Stimulated activated CD4-positive, alpha-beta T cell treated with anti-CD3 and anti-CD28 coated beads, Interleukin-12 subunit alpha, Interleukin-12 subunit beta, amount 100 ng/mL, for 24 hours (primary cell): ENCODE results near the gene HRAS.

ENCODE experiments used
- DNase-seq, 2 experiments: peaks; one replicate each; pipeline ENCODE4 v3.0.0-alpha.2; 2020; ENCODE audit warnings: low read depth in 2 of 2

Gene HRAS

GRCh38 chr11:496834-497564 is 38.4 kb downstream of the HRAS start:
- DNase-seq = no peak

GRCh38 chr11:495537-495931 is 39.8 kb downstream of the HRAS start:
- DNase-seq = no peak

- DNase-seq = no peak
Observed at GRCh38 chr11:494761-495536, 40.4 kb downstream of the HRAS start.

- no peak for DNase-seq
Observed at GRCh38 chr11:492427-493226, 42.7 kb downstream of the HRAS start.

- no peak for DNase-seq
Observed at GRCh38 chr11:491358-491757, 44.0 kb downstream of the HRAS start.

GRCh38 chr11:490930-491260 is 44.5 kb downstream of the HRAS start:
- no peak for DNase-seq

GRCh38 chr11:490186-490929 is 45.0 kb downstream of the HRAS start:
- DNase-seq = no peak

- DNase-seq = no peak
Observed at GRCh38 chr11:489610-490185, 45.7 kb downstream of the HRAS start.

- DNase-seq = no peak
Observed at GRCh38 chr11:488992-489391, 46.4 kb downstream of the HRAS start.

- no peak for DNase-seq
Observed at GRCh38 chr11:488579-488978, 46.8 kb downstream of the HRAS start.

GRCh38 chr11:488062-488461 is 47.3 kb downstream of the HRAS start:
- DNase-seq = no peak

- no peak for DNase-seq
Observed at GRCh38 chr11:487571-488021, 47.8 kb downstream of the HRAS start.

- no peak for DNase-seq
Observed at GRCh38 chr11:486189-486588, 49.2 kb downstream of the HRAS start.

GRCh38 chr11:484616-485015 is 50.8 kb downstream of the HRAS start:
- DNase-seq = no peak
